GM23338 (cell line): Measurements from ENCODE around the gene RAB31. TPM values are rescaled to one million over a fixed set of nuclear protein-coding genes. Genes with fewer than 3 reads are reported as not detected.

Experiments
- ATAC-seq: fragments of 200-7000 bp; cut with Tn5 transposase; 3 replicates; pipeline ENCODE4 v1.9.1; 2020
- DNase-seq: peaks from one replicate; pipeline ENCODE4 v3.0.0-alpha.2; 2015; ENCODE audit warnings: low spot score
- H2AFZ ChIP-seq: fragments of 200-600 bp; sonication (generic); 2 replicates; pipeline ENCODE4 v1.8.0; 2016; ENCODE audit warnings: antibody characterized with exemption, mild to moderate bottlenecking, moderate library complexity
- H3F3A ChIP-seq: fragments of 200-600 bp; sonication (generic); replicated peaks from 2 replicates; pipeline ENCODE4 v1.8.0; 2017; ENCODE audit warnings: antibody characterized with exemption, mixed run types, low read depth
- H3K27ac ChIP-seq: fragments of 200-600 bp; sonication (generic); 2 replicates; pipeline ENCODE4 v1.6.1; 2016; ENCODE audit warnings: low read depth
- H3K27me3 ChIP-seq: fragments of 200-600 bp; sonication (generic); 2 replicates; pipeline ENCODE4 v1.8.0; 2016; ENCODE audit warnings: mild to moderate bottlenecking, mixed run types, moderate library complexity; ENCODE audit not compliant: insufficient read depth
- H3K36me3 ChIP-seq: fragments of 200-600 bp; sonication (generic); 2 replicates; pipeline ENCODE4 v1.8.0; 2016; ENCODE audit warnings: mild to moderate bottlenecking; ENCODE audit not compliant: insufficient read depth
- H3K4me1 ChIP-seq: fragments of 200-600 bp; sonication (generic); 2 replicates; pipeline ENCODE4 v1.8.0; 2016; ENCODE audit warnings: mild to moderate bottlenecking, moderate library complexity; ENCODE audit not compliant: insufficient read depth
- H3K4me2 ChIP-seq: fragments of 200-600 bp; sonication (generic); 2 replicates; pipeline ENCODE4 v1.7.1; 2017; ENCODE audit warnings: mixed run types
- H3K4me3 ChIP-seq: fragments of 200-600 bp; sonication (generic); 2 replicates; pipeline ENCODE4 v1.6.1; 2016; ENCODE audit warnings: mixed run types
- H3K79me2 ChIP-seq: fragments of 200-600 bp; sonication (generic); replicated peaks from 2 replicates; pipeline ENCODE4 v1.8.0; 2017; ENCODE audit warnings: mild to moderate bottlenecking; ENCODE audit not compliant: insufficient read depth
- H3K9me2 ChIP-seq: fragments of 200-600 bp; sonication (generic); 2 replicates; pipeline ENCODE4 v1.8.0; 2017; ENCODE audit not compliant: insufficient read depth
- H4K20me1 ChIP-seq: fragments of 200-600 bp; sonication (generic); replicated peaks from 2 replicates; pipeline ENCODE4 v1.8.0; 2017; ENCODE audit warnings: mild to moderate bottlenecking; ENCODE audit not compliant: insufficient read depth
- H3K27ac Mint-ChIP-seq: 2 replicates; pipeline ENCODE4 v1.8.0; 2020; ENCODE audit warnings: inconsistent platforms, mild to moderate bottlenecking, moderate library complexity, mixed read lengths
- H3K27me3 Mint-ChIP-seq: 3 replicates; pipeline ENCODE4 v1.8.0; 2022; ENCODE audit warnings: low read depth, mild to moderate bottlenecking, moderate library complexity, mixed read lengths, inconsistent platforms; ENCODE audit not compliant: insufficient read depth, poor library complexity
- H3K36me3 Mint-ChIP-seq: 3 replicates; pipeline ENCODE4 v1.8.0; 2021; ENCODE audit warnings: low read depth, mild to moderate bottlenecking, inconsistent platforms, moderate library complexity, mixed read lengths
- H3K4me1 Mint-ChIP-seq: 3 replicates; pipeline ENCODE4 v1.8.0; 2020; ENCODE audit warnings: mild to moderate bottlenecking, inconsistent platforms, mixed read lengths
- H3K4me3 Mint-ChIP-seq: 3 replicates; pipeline ENCODE4 v1.8.0; 2021; ENCODE audit warnings: moderate library complexity, mild to moderate bottlenecking, inconsistent platforms, mixed read lengths
- H3K9me3 Mint-ChIP-seq: 3 replicates; pipeline ENCODE4 v1.8.0; 2020; ENCODE audit warnings: moderate library complexity, mild to moderate bottlenecking, inconsistent platforms, mixed read lengths
- CREB1 ChIP-seq: fragments of 250-450 bp; sonication (Bioruptor Pico); IDR thresholded peaks from 2 replicates; pipeline ENCODE4 v1.5.0; 2020; ENCODE audit warnings: low read depth, mild to moderate bottlenecking, moderate library complexity
- CTCF ChIP-seq, 2 experiments: fragments of 200-600 bp in 1 of 2; sonication (generic) in 1 of 2; conservative IDR thresholded peaks; 2 replicates each; pipeline versions ENCODE4 v1.5.1 to v1.6.1; 2016 to 2017; ENCODE audit warnings: antibody characterized with exemption in 2 of 2, low read depth in 2 of 2, mild to moderate bottlenecking in 2 of 2, moderate library complexity in 1 of 2
- EZH2 ChIP-seq: fragments of 200-600 bp; sonication (generic); IDR thresholded peaks from one replicate; pipeline ENCODE4 v1.8.0; 2017; ENCODE audit warnings: antibody characterized with exemption, mild to moderate bottlenecking, low read depth; ENCODE audit not compliant: unreplicated experiment
- EZH2phosphoT487 ChIP-seq: fragments of 200-600 bp; sonication (generic); IDR thresholded peaks from one replicate; pipeline ENCODE4 v1.8.1; 2018; ENCODE audit warnings: antibody characterized with exemption; ENCODE audit not compliant: unreplicated experiment
- JUNB ChIP-seq: IDR thresholded peaks from one replicate; pipeline ENCODE4 v1.6.1; 2016; ENCODE audit warnings: antibody characterized with exemption; ENCODE audit not compliant: unreplicated experiment
- NANOG ChIP-seq: IDR thresholded peaks from 2 replicates; pipeline ENCODE4 v1.6.1; 2016; ENCODE audit warnings: antibody characterized with exemption, borderline replicate concordance
- POLR2AphosphoS5 ChIP-seq: IDR thresholded peaks from 2 replicates; pipeline ENCODE4 v1.6.1; 2016; ENCODE audit warnings: antibody characterized with exemption, low read depth
- STAT1 ChIP-seq: IDR thresholded peaks from one replicate; pipeline ENCODE4 v1.6.1; 2016; ENCODE audit warnings: antibody characterized with exemption; ENCODE audit not compliant: unreplicated experiment
- ZNF114 ChIP-seq: fragments of 250-450 bp; sonication (Bioruptor Pico); IDR thresholded peaks from 2 replicates; pipeline ENCODE4 v1.5.0; 2020; ENCODE audit warnings: mild to moderate bottlenecking, moderate library complexity
- polyA plus RNA-seq: library from polyadenylated mRNA; unstranded; fragments of >200 nt; fragmentation: Nextera tagmentation; extraction: Ambion mirVana; gene quantifications from 2 replicates; pipeline ENCODE4 v1.2.1, GENCODE V29; 2016
- total RNA-seq: library from RNA; depleted of rRNA; stranded (reverse); fragments of >200 nt; shearing (Covaris generic); gene quantifications from 2 replicates; pipeline ENCODE4 v1.2.3, GENCODE V29; 2014
- TF ChIP-seq, protein P1 (sequence below): IDR thresholded peaks from one replicate; pipeline ENCODE4 v1.6.1; 2018; ENCODE audit warnings: antibody characterized with exemption; ENCODE audit not compliant: unreplicated experiment
- TF ChIP-seq, protein P2 (sequence below): fragments of 250-450 bp; sonication (Bioruptor Pico); IDR thresholded peaks from 2 replicates; pipeline ENCODE4 v1.5.0; 2020; ENCODE audit warnings: mild to moderate bottlenecking, moderate library complexity

RAB31 gene
- total and polyA plus RNA-seq, 2 experiments from 2014 or later: 33.8 to 46.1 TPM

DNA sequence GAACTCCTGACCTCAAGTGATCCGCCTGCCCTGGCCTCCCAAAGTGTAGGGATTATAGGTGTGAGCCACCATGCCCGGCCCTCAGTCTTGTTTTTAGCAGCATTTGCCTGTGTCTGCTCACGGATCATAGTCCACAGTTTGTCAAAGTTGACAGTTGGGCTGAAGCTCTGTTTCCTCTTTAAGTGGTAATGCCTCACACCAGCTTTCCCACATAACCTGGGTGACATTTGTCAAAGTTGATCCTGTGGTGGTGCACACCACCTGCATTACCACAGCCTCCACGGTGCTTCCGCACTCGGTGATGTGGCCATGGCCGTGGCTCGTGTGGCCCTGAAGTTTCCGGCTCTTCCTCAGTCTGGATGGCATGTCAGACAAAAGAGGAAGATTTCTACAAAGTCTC lies 27.1 kb downstream of the RAB31 start:
- no peak overlapping the region for H3K4me3 ChIP-seq
- no peaks in the 10 kb centered on the region for H3K9me2 ChIP-seq
- H3K27ac ChIP-seq: no peak overlapping the region
- H2AFZ ChIP-seq: no peak overlapping the region
- H3K36me3 ChIP-seq: no peaks in the 10 kb centered on the region
- Mint-ChIP-seq H3K9me3 (no peaks in the 10 kb centered on the region), H3K27ac (no peak overlapping the region), H3K4me3 (no peak overlapping the region), H3K36me3 (no peaks in the 10 kb centered on the region), H3K27me3 (peaks cover 8% of the 10 kb centered on the region), H3K4me1 (peaks cover 23% of the 10 kb centered on the region)
- TF ChIP-seq CTCF (conservative IDR thresholded peaks at IDR 0.05; ENCODE audit: low read depth in 2 of 2) (no peak), CREB1 (CRISPR knock-in tag) (no peak), POLR2AphosphoS5 (no peak), NANOG (no peak), ZNF114 (no peak)
- H3K4me2 ChIP-seq: no peak overlapping the region
- H3K27me3 ChIP-seq: no peaks in the 10 kb centered on the region
- H3K4me1 ChIP-seq: peaks cover 4% of the 10 kb centered on the region; the same call in 1 of the 2 replicates
- ATAC-seq (no peak), DNase-seq (no peak)
- H3K79me2 ChIP-seq: peaks cover 8% of the 10 kb centered on the region
- no peaks in the 10 kb centered on the region for H3F3A ChIP-seq
- no peaks in the 10 kb centered on the region for H4K20me1 ChIP-seq

DNA sequence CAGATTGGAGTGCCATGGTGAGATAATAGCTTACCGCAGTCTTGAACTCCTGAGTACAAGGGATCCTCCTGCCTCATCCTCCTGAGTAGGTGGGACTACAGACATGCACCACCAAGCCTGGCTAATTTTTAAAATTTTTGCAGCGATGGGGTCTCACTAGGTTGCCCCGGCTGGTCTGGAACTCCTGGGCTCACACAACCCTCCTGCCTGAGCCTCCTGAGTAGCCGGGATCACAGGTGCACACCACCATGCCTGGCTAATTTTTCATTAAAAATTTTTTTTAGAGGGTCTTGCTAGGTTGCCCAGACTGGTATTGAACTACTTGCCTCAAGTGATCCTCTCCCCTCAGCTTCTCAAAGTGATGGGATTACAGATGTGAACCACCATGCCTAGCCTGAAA lies 27.8 kb downstream of the RAB31 start:
- Histone ChIP-seq H4K20me1 (no peaks in the 10 kb centered on the region), H3K79me2 (peaks cover 12% of the 10 kb centered on the region; the same call in 1 of the 2 replicates), H3K27ac (no peak overlapping the region), H3K9me2 (no peaks in the 10 kb centered on the region), H3K4me2 (no peak overlapping the region), H3K36me3 (no peaks in the 10 kb centered on the region), H3F3A (no peaks in the 10 kb centered on the region), H3K4me3 (no peak overlapping the region), H3K27me3 (no peaks in the 10 kb centered on the region), H2AFZ (no peak overlapping the region), H3K4me1 (no peaks in the 10 kb centered on the region)
- Mint-ChIP-seq H3K36me3 (no peaks in the 10 kb centered on the region), H3K4me1 (peaks cover 19% of the 10 kb centered on the region), H3K27me3 (peaks cover 8% of the 10 kb centered on the region), H3K4me3 (no peak overlapping the region), H3K27ac (no peak overlapping the region), H3K9me3 (no peaks in the 10 kb centered on the region)
- DNase-seq (no peak), ATAC-seq (no peak)
- TF ChIP-seq JUNB (no peak), EZH2 (no peak), EZH2phosphoT487 (no peak), ZNF114 (no peak), CREB1 (CRISPR knock-in tag) (no peak), STAT1 (no peak)
- TF ChIP-seq, protein P1, sequence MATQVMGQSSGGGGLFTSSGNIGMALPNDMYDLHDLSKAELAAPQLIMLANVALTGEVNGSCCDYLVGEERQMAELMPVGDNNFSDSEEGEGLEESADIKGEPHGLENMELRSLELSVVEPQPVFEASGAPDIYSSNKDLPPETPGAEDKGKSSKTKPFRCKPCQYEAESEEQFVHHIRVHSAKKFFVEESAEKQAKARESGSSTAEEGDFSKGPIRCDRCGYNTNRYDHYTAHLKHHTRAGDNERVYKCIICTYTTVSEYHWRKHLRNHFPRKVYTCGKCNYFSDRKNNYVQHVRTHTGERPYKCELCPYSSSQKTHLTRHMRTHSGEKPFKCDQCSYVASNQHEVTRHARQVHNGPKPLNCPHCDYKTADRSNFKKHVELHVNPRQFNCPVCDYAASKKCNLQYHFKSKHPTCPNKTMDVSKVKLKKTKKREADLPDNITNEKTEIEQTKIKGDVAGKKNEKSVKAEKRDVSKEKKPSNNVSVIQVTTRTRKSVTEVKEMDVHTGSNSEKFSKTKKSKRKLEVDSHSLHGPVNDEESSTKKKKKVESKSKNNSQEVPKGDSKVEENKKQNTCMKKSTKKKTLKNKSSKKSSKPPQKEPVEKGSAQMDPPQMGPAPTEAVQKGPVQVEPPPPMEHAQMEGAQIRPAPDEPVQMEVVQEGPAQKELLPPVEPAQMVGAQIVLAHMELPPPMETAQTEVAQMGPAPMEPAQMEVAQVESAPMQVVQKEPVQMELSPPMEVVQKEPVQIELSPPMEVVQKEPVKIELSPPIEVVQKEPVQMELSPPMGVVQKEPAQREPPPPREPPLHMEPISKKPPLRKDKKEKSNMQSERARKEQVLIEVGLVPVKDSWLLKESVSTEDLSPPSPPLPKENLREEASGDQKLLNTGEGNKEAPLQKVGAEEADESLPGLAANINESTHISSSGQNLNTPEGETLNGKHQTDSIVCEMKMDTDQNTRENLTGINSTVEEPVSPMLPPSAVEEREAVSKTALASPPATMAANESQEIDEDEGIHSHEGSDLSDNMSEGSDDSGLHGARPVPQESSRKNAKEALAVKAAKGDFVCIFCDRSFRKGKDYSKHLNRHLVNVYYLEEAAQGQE: no peak
- TF ChIP-seq, protein P2, sequence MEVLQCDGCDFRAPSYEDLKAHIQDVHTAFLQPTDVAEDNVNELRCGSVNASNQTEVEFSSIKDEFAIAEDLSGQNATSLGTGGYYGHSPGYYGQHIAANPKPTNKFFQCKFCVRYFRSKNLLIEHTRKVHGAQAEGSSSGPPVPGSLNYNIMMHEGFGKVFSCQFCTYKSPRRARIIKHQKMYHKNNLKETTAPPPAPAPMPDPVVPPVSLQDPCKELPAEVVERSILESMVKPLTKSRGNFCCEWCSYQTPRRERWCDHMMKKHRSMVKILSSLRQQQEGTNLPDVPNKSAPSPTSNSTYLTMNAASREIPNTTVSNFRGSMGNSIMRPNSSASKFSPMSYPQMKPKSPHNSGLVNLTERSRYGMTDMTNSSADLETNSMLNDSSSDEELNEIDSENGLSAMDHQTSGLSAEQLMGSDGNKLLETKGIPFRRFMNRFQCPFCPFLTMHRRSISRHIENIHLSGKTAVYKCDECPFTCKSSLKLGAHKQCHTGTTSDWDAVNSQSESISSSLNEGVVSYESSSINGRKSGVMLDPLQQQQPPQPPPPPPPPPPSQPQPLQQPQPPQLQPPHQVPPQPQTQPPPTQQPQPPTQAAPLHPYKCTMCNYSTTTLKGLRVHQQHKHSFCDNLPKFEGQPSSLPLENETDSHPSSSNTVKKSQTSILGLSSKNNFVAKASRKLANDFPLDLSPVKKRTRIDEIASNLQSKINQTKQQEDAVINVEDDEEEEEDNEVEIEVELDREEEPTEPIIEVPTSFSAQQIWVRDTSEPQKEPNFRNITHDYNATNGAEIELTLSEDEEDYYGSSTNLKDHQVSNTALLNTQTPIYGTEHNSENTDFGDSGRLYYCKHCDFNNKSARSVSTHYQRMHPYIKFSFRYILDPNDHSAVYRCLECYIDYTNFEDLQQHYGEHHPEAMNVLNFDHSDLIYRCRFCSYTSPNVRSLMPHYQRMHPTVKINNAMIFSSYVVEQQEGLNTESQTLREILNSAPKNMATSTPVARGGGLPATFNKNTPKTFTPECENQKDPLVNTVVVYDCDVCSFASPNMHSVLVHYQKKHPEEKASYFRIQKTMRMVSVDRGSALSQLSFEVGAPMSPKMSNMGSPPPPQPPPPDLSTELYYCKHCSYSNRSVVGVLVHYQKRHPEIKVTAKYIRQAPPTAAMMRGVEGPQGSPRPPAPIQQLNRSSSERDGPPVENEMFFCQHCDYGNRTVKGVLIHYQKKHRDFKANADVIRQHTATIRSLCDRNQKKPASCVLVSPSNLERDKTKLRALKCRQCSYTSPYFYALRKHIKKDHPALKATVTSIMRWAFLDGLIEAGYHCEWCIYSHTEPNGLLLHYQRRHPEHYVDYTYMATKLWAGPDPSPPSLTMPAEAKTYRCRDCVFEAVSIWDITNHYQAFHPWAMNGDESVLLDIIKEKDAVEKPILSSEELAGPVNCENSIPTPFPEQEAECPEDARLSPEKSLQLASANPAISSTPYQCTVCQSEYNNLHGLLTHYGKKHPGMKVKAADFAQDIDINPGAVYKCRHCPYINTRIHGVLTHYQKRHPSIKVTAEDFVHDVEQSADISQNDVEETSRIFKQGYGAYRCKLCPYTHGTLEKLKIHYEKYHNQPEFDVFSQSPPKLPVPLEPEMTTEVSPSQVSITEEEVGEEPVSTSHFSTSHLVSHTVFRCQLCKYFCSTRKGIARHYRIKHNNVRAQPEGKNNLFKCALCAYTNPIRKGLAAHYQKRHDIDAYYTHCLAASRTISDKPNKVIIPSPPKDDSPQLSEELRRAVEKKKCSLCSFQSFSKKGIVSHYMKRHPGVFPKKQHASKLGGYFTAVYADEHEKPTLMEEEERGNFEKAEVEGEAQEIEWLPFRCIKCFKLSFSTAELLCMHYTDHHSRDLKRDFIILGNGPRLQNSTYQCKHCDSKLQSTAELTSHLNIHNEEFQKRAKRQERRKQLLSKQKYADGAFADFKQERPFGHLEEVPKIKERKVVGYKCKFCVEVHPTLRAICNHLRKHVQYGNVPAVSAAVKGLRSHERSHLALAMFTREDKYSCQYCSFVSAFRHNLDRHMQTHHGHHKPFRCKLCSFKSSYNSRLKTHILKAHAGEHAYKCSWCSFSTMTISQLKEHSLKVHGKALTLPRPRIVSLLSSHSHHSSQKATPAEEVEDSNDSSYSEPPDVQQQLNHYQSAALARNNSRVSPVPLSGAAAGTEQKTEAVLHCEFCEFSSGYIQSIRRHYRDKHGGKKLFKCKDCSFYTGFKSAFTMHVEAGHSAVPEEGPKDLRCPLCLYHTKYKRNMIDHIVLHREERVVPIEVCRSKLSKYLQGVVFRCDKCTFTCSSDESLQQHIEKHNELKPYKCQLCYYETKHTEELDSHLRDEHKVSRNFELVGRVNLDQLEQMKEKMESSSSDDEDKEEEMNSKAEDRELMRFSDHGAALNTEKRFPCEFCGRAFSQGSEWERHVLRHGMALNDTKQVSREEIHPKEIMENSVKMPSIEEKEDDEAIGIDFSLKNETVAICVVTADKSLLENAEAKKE (CRISPR knock-in tag): no peak
